AML-193 (cell line): ENCODE data around the gene ANKRD31.
A peak's percentile ranks its signal among the peaks of the same experiment; 100 is the strongest.
"Not testable (repeated sequence)": the region's sequence is repeated elsewhere in the genome, so short reads cannot be mapped to it uniquely, and the experiment has no call there.

Experiments
- DNase-seq, 2 experiments: peaks; one replicate each; lab custom pipeline; 2025; lab: John Stamatoyannopoulos, UW

The ANKRD31 gene, protein sequence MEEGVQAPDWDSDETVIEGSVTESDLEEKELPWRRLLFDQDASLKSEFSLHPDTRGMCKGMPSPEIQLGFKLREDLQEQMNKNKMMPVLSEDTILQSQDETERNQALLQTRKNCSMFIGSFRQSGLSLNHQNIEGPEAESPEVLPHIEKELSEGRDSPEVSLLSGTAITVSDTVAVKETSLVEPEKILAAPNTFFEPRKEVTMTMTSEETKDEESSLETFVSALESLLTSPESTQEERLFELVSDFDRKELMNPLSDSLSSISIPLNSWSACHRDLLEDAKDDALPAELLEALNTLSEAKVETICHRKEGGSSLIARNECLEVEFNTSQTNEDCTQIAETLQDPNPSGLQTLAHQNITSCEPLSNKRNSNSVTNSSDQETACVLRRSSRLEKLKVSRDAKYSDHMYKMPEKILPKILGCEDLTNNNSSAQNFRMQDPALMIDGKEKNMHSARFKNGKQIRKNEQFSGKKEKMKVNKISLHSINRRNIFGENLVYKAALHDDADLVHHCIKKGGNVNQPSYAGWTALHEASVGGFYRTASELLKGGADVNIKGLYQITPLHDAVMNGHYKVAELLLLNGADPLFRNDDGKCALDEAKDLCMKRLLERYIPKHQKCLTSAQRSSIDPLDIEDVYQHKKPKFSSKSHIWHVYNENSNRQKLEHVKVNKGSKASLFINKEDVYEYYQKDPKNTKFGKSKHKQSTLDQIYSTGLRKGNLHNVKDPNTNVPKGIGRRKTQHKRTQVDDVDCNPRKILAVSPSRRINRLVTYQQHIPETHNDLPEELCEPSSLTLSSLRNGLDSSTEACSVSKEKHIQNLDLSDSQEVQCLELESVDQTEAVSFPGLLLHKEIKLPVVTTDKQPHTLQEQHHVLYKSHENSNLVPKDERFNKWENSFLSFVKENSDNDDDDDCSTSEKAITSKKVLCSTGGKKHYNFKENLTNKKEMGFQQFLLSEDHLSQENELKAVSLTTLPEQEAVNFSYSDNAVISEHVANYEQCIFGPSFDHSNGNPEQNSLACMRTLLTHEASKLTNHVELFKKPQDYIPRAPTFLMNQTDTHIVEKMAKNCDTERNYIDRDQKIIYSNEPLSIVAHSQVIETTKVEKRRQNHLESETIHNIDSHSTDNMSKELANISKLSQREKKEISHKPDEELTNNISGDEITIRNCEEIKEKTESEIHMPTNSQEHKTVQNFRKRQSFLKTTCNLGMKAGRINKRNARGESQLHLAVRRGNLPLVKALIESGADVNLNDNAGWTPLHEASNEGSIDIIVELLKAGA (N-terminal part only)

DNA sequence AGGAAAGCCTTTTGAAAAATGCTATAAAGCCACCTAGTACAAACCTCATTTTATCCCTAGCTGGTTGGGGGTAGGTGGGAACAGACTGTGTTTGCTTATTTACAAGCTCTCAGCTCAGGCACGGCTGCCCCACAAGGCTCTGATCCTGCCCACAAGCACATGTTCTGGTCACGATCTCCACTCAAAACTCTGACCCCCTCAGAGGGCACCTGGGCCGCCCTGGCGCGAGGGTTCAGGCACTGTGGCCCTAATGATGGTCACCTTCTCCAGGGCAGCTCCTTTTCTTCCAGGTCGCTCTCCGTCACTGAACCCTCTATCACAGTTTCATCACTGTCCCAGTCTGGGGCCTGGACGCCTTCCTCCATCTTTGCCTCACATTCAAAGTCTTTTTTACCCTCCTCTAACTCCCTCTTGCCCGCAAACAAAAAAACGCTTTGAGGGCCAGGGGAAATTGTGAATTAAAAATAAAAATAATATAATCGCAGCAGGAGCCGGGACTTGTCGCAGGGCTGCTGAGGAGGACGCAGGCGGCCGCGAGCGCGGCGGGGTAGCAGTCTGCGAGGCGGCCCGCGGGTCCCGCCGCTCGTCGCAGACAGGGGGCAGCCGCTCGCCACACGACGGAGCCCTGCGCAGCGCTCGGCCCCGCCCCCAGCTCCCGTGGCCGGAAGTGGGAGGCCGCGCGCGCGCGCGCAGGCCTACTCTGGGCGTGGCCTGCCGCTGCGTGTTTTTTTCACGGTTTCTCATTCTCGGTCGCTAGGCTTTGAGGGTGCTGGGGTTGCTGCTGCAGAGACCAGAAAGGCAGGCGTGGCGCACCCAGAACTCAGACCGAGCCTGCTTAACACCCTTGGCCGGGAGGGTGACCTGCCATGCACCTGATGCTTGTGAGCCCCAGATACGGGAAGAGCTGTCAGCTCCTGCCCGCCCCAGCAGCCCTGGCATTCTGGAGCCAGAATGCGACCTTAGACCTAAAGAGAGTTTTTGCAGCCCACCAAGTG lies at the start of gene ANKRD31:
TSS of gene ANKRD31 (minus strand) at position 557 of the 995 bp plus-strand sequence. CDS start at position 365, 192 bp downstream.
- DNase-seq, result peak; percentile 64 to 72

DNA sequence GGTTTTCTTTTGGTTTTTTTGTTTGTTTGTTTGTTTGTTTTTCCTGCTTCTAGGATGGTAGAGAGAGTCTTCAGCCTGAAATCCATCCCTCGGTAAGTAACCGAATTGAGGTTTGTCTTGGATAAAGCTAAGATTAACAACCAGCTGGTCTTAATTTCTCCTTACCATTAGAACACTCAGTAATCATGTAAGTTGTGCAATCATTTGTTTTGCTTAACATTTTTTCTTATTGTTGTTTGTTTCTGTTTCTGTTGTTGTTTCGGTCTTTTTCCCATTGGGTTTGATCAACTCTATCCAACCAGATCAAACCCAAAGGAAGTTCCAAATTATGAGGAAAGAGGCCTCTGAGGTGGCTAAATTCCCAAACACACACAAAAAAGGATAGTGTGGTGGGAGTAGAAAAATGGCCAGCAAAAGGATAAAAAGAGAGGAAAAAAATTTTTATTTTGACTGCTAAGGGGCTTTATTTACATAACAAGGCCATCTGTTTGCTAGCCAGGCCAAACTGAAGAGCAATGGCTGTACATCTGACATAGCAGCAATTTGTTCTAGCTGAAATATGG lies 49.6 kb upstream of the ANKRD31 start:
- DNase-seq, result no peak

DNA sequence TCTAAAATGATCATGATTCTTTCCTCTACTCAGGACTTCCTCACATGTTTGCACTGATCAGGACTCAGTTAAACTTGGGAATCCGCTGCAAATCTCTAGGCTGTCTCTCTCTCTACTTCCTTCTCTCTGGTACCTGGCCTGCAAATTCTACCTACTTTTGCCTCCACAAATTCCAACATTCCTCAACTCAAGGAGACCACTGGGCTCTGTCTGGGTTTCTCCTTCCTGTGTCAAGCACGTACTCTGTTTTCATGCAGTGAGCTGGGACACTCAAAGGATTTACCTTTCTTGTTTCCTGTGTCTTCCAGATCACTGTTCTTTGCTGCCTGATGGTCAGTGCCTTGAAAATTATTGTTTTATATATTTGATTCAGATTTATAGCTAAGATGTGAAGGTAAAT lies 45.9 kb upstream of the ANKRD31 start:
- no peak for DNase-seq

DNA sequence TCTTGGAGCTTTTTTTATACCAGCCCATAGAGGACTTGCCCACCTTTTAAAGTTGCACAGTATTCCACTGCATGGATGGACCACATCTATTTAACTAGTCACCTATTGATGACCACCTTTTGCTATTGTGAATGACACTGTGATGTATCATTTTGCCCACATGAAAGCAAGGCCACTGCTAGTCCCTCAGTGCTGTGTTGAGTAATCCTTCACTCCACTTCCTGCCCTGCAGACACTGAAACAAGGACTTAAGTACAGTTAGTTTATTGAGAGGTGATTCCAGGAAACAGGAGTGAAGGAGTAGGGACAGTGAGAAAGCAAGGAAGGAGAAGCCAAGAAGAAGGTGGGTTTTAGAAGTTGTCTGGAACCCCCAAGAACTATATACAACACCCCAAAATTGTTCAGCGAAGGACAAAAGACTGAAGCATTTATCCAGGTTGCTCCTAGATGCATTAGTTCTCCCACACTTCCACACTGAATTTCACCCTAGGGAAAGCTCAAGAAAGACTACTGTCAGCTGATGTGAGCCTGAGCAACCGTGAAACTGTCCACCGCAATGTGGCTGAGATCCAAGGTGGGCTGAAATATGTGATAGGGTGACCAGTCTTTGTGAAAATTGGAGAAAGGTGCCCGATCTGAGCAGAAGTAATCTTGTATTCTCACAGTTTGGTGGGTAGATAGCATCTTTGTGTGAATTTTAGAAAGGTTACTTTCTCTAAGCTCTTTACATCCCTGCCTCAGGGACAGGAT lies 45.2 kb upstream of the ANKRD31 start:
- peak; percentile 21 to 52 for DNase-seq

DNA sequence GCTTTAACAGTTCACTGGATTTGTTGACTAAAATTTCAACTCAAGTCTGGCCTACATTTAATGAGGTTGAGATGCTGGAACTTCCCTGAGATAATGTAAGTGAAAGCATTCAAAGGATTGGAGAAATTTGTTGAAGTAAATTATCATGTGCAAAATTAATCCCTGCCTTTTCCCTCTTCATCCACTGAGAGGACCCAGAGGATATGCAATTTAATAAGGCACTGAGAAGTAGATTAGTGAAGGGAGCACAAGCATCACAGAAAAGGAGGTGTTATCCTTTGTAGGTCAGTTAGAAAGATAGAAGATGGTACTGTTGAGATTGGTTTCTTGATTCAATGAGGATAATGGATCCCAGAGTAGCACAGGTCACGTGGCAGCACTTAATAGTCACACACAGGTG lies 42.6 kb upstream of the ANKRD31 start:
- no peak for DNase-seq

DNA sequence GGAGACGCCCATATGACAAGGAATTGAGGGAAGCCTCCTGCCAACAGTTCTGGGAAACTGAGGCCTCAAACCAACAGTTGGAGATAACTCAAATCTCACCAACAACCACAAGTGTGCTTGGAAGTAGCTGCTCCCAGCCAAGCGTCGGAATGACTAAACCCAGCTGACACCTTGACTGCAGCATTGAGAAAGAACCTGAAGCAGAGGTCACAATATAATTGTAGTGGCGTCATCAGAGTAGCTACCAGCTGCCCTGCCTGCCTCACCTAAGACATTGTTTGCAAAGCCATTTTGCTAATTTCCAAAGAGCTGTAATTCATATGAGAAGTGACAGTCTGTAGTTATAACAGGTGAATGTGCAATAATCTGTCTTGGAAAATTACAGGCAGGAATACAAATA lies 40.8 kb upstream of the ANKRD31 start:
- DNase-seq, result no peak

DNA sequence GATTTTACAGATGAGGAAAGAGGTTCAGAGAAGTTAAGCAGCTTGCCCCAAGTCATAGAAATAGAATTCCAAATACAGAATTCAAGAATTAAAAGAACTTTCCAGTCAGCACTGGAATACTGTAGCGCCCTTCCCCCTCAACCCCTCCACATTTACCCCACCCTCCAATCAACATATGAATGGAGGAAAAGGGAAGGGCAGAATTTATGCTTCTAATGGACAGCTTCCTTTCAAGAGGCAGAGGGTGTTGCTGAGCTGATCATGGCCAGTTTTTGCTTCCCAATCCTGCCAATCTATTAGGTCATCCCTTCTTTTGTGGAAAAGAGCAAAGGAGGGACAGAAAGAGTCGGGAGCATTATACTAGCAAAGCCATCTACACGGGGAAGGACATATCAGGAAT lies 39.1 kb upstream of the ANKRD31 start:
- no peak for DNase-seq

DNA sequence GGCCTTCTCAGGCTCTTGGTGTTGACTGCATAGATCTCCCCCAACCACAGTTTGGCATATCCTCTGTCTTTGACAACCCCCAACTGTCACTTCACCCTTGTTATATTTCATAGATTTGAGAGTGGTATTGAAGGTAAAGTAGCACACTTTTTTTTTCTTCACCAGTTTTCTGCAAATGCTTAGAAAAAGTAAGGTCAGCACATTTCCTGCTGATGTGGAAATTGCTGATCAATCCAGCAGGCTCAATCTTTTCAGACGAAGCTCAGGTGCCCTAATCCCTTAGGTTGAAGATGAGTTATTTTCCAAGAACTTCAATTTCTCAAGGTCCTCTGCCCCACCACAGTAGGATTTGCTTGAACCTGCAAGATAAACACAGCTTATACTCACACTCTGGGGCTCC lies 38.5 kb upstream of the ANKRD31 start:
- DNase-seq, result no peak

DNA sequence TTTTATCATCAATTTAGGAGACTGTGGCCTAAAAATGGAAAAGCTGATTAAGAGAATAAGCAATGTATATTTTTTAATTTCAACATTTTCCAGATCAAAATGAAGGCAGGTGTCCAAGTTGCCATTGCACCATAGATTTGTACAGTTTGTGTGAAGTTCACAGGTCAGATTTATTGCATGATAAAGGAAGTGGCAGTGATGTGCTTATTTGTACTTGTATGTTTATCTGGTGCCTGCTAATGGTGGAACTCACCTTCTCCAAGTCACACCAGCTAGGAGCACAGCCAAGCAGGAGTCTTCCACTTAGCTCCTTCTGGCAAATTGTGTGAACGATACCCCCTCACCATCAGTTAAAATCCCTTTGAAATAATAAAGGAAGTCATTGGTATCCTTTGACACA lies 37.8 kb upstream of the ANKRD31 start:
- DNase-seq, result no peak

DNA sequence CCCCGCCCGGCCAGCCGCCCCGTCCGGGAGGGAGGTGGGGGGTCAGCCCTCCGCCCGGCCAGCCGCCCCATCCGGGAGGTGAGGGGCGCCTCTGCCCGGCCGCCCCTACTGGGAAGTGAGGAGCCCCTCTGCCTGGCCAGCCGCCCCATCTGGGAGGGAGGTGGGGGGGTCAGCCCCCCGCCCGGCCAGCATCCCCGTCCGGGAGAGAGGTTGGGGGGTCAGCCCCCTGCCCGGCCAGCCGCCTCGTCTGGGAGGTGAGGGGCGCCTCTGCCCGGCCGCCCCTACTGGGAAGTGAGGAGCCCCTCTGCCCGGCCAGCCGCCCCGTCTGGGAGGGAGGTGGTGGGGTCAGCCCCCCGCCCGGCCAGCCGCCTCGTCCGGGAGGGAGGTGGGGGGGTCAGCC lies 33.9 kb upstream of the ANKRD31 start:
- not testable (repeated sequence) for DNase-seq

DNA sequence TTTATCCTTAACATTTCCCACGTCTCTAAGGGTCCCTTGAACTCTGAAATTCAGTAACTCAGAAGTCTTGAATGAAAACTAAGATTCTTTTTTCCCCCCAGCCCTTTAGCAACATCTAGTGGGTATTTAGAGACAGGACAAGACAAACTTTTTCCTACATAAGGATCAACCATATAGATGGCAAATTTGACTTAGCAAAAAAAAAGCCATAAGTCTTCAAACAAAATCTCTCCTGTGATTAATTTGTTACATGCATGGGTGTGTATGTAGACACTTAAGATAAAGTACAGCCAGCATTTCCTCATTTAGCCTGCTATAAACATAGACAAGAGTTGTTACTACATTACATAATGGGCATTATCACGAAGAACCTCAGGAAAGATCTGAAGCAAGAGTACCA lies 29.1 kb upstream of the ANKRD31 start:
- DNase-seq, result peak; percentile 22 to 48

DNA sequence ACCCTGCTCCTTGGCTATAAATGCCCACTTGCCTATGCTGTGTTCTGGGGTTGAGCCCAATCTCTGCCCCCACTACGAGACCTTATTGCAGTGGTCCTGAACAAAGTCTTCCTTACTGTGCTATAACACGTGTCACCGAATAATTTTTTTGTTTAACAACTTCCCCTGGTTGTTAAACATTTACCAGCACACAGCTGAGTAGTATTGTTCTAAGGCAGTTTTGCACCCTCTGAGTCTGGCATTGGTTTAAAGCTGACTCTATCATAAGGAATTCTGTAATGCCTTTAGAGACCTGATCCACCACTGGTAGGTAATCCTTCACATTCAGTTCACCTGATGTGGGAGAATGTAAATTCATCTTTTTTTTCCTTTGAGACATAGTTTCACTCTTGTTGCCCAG lies 25.6 kb upstream of the ANKRD31 start:
- DNase-seq, result no peak

DNA sequence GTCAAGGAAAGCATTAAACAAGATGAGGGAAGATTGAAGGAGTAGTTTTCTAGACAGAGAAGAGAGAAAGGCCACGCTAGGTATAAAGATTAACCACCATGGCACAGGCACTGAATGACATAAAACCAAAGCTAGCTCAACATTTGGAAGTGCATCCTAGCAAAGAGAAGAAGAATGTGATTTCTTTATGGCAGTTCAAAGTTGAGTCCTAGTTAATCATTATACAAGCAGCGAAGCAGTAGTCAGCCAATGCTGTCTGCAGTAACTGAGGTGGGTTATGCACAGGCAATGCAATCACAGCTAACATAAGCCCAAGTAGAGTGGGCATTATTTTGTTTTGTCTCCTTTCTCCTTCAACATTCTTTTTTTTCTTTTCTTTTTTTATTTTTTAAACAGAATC lies 24.0 kb upstream of the ANKRD31 start:
- no peak for DNase-seq

DNA sequence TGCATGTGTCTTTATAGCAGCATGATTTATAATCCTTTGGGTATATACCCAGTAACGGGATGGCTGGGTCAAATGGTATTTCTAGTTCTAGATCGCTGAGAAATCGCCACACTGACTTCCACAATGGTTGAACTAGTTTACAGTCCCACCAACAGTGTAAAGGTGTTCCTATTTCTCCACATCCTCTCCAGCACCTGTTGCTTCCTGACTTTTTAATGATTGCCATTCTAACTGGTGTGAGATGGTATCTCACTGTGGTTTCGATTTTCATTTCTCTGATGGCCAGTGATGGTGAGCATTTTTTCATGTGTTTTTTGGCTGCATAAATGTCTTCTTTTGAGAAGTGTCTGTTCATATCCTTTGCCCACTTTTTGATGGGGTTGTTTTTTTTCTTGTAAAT lies 13.8 kb upstream of the ANKRD31 start:
- DNase-seq, result not testable (repeated sequence)

DNA sequence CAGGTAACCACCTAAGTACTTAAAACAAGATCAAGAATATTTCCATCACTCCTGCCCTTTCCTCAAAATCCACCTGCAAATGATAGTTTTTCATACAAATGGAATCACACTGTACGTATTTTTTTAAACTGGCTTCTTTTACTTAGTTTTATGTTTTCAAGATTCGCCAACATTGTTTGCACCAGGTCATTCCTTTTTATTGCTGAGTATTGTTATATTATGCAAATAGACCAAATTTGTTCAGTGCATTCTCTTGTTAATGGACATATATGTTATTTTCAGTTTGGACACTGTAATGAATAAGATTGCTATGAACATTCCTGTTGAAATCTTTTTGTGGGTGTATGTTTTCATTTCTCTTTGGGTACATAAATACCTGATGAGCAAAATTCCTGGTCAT lies 8.3 kb upstream of the ANKRD31 start:
- DNase-seq, result no peak

DNA sequence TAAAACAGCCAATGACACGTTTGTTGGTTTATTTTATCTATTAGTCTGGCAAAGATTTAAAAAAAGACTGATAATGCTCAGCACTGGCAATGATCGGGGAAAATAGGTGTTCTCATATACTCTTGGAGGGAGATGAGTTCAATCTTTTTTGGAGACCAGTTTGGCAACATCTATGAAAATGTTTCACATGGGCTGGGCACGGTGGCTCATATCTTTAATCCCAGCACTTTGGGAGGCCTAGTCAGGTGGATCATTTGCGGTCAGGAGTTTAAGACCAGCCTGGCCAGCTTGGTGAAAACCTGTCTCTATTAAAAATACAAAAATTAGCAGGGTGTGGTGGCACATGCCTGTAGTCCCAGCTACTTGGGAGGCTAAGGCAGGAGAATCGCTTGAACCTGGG lies 6.8 kb upstream of the ANKRD31 start:
- no peak for DNase-seq

DNA sequence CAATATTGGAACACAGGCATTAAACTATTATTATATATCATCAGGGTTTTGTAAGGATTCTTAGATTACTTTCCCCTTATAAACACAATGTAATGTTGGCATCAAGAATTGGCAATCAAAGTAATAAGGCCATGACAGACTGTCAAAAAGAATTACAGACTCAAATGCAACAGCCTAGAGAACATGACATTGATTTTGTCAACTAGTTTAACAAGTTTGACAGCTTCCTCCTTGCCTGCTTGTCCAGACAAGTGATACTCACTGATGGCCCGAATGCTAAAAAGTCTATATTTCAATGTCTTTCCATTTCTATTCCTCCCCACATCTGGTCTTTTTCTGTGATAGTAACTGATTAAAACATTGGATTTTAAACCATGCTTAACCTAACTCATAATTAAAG lies 6.4 kb upstream of the ANKRD31 start:
- DNase-seq, result no peak

DNA sequence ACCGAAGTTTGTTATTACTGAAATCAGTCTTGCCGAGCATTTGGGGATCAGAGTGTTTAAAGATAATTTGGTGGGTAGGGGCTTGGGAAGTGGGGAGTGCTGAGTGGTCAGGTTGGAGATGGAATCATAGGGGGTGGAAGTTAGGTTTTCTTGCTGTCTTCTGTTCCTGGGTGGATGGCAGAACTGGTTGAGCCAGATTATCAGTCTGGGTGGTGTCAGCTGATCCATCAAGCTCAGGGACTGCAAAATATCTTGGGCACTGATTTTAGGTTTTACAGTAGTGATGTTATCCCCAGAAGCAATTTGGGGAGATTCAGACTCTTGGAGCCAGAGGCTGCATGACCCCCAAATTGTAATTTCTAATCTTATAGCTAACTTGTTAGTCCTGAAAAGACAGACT lies 5.4 kb upstream of the ANKRD31 start:
- no peak for DNase-seq

DNA sequence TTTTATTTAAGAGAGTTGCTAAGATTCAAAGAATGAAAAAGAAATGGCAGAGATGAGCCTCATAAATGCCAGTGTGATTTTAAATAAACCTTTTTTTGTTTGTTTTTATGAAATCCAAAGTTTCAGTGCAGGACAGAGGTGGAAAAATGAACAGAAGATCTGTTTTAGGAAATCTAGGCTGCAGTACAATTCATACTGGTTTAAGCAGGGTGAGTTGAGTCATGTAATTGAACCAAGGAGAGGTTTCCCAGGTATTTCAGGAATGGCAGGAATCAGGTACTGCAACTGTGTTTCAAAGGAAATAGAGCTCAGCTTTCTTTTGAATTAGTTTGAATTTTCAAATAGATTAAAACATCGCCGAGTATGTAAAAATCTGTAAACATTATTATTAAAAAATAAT lies 3.0 kb upstream of the ANKRD31 start:
- DNase-seq, result no peak

DNA sequence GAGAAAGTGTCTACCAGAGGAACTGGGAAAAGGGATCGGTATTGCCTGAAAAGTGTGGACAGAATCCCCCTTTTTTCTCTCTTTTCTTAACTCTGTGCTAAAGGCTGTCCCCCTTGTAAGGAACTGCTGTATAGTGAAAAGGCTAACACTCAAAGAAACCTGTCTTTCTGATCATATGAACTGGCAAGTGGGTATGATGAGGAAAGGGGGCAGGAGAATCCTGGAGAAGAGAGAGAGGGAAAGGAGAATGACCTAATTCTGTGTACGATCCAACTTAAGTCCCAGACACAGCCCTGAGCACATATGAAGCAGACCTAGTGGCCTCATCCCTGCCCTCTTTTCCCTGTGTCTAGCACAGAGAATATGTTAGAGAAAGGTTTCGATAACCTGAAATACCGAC lies 967 bp downstream of the ANKRD31 start:
- DNase-seq, result no peak
